22Rv1 (cell line): ENCODE measurements around the gene AMPH.

Experiments
- ZFX ChIP-seq: fragments of 450-650 bp; IDR thresholded peaks from 2 replicates; pipeline ENCODE4 v1.6.1; 2017; ENCODE audit warnings: antibody characterized with exemption, borderline replicate concordance
- TF ChIP-seq, protein P1 (sequence below): fragments of 450-650 bp; IDR thresholded peaks from 2 replicates; pipeline ENCODE4 v1.5.1; 2017; ENCODE audit warnings: mild to moderate bottlenecking

- TF ChIP-seq, protein P1, sequence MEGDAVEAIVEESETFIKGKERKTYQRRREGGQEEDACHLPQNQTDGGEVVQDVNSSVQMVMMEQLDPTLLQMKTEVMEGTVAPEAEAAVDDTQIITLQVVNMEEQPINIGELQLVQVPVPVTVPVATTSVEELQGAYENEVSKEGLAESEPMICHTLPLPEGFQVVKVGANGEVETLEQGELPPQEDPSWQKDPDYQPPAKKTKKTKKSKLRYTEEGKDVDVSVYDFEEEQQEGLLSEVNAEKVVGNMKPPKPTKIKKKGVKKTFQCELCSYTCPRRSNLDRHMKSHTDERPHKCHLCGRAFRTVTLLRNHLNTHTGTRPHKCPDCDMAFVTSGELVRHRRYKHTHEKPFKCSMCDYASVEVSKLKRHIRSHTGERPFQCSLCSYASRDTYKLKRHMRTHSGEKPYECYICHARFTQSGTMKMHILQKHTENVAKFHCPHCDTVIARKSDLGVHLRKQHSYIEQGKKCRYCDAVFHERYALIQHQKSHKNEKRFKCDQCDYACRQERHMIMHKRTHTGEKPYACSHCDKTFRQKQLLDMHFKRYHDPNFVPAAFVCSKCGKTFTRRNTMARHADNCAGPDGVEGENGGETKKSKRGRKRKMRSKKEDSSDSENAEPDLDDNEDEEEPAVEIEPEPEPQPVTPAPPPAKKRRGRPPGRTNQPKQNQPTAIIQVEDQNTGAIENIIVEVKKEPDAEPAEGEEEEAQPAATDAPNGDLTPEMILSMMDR = no peak
- TF ChIP-seq ZFX = no peak
These were observed 291.0 kb downstream of the AMPH start for GRCh38 chr7:38339953-38340819.
